ENCODE data around the gene MGME1. TPM values are rescaled to one million over a fixed set of nuclear protein-coding genes. Genes with fewer than 3 reads are reported as not detected.

The MGME1 gene
- total and polyA plus RNA-seq, 2 of the 13 experiments (the other 11 are each of a cell fraction or from before 2014, with no cell fraction given): 36.7 to 66.6 TPM

- TF ChIP-seq RFX3 (CRISPR knock-in tag; IDR thresholded peaks at IDR 0.05) (no peak), ZNF292 (CRISPR knock-in tag; IDR thresholded peaks at IDR 0.05; ENCODE audit: borderline replicate concordance, low read depth) (no peak; the same call in 1 of the 2 replicates), DDIT3 (CRISPR knock-in tag; IDR thresholded peaks at IDR 0.05) (no peak), CEBPB (IDR thresholded peaks at IDR 0.05; ENCODE audit: borderline replicate concordance, low read depth, low read length) (peak; percentile 88), TRAFD1 (CRISPR knock-in tag; IDR thresholded peaks at IDR 0.05; ENCODE audit: borderline replicate concordance) (no peak), ZBTB2 (CRISPR knock-in tag; IDR thresholded peaks at IDR 0.05; ENCODE audit: low read depth) (no peak), CREB3 (CRISPR knock-in tag; IDR thresholded peaks at IDR 0.05) (no peak), RAD51 (IDR thresholded peaks at IDR 0.05; ENCODE audit: borderline replicate concordance) (peak; percentile 34; the same call in 1 of the 2 replicates), ZNF652 (CRISPR knock-in tag; IDR thresholded peaks at IDR 0.05; ENCODE audit: borderline replicate concordance, low read depth) (no peak), LBX2 (CRISPR knock-in tag; IDR thresholded peaks at IDR 0.05; ENCODE audit: borderline replicate concordance) (no peak), ZNF841 (CRISPR knock-in tag; IDR thresholded peaks at IDR 0.05; ENCODE audit: borderline replicate concordance) (no peak), MBD4 (IDR thresholded peaks at IDR 0.05; ENCODE audit: borderline replicate concordance, low read length) (no peak), ZMYM3 (CRISPR knock-in tag; IDR thresholded peaks at IDR 0.05) (peak; percentile 63; the same call in 1 of the 2 replicates), AHDC1 (CRISPR knock-in tag; IDR thresholded peaks at IDR 0.05; ENCODE audit: borderline replicate concordance) (no peak)
These were observed 32.5 kb downstream of the MGME1 start (continued) for GRCh38 chr20:18001131-18001921.

Measured in HepG2 (cell line).